SK-N-SH (cell line): Measurements from ENCODE around the gene SOCS4. TPM values are rescaled to one million over a fixed set of nuclear protein-coding genes. Genes with fewer than 3 reads are reported as not detected.

Source experiments
- CTCF ChIA-PET: fragments of 300-600, 350-600 bp; formaldehyde crosslinking; extraction: SDS; loops from one replicate; lab custom pipeline; 2021; lab: Yijun Ruan, JAX
- POLR2A ChIA-PET: fragments of 350-600 bp; sonication (Branson Sonifier 250); formaldehyde crosslinking; extraction: SDS; loops from one replicate; lab custom pipeline; 2020; ENCODE audit warnings: antibody characterized with exemption, inconsistent platforms; lab: Yijun Ruan, JAX
- DNase-seq: peaks from one replicate; pipeline ENCODE4 v3.0.0; 2012
- H2AFZ ChIP-seq: fragments of 200-600 bp; sonication (generic); 2 replicates; pipeline ENCODE4 v1.8.1; 2016; ENCODE audit warnings: antibody characterized with exemption, mild to moderate bottlenecking, low read depth
- H3F3A ChIP-seq: fragments of 200-600 bp; sonication (generic); replicated peaks from 2 replicates; pipeline ENCODE3; 2016; ENCODE audit warnings: antibody characterized with exemption, mild to moderate bottlenecking; ENCODE audit not compliant: insufficient read depth
- H3K27ac ChIP-seq, 2 experiments: fragments of 200-500 bp in 1 of 2; fragments of 200-600 bp in 1 of 2; sonication (Bioruptor generic) in 1 of 2; sonication (generic), shearing (Covaris generic) in 1 of 2; 2 replicates each; pipeline versions ENCODE4 v1.5.1 to v1.6.1; 2014 to 2016; ENCODE audit warnings: low read depth in 2 of 2, inconsistent platforms in 1 of 2, low read length in 1 of 2, mild to moderate bottlenecking in 1 of 2, mixed read lengths in 1 of 2
- H3K27me3 ChIP-seq: fragments of 200-600 bp; sonication (generic), shearing (Covaris generic); 2 replicates; pipeline ENCODE4 v1.6.1; 2016; ENCODE audit warnings: mixed run types; ENCODE audit not compliant: insufficient read depth
- H3K36me3 ChIP-seq, 2 experiments: fragments of 200-500 bp in 1 of 2; fragments of 200-600 bp in 1 of 2; sonication (Bioruptor generic) in 1 of 2; sonication (generic) in 1 of 2; replicated peaks in 1 of 2; 2 replicates each; pipeline versions ENCODE3 to v1.5.1; 2014 to 2016; ENCODE audit warnings: low read length in 1 of 2, mild to moderate bottlenecking in 1 of 2; ENCODE audit not compliant: insufficient read depth in 2 of 2, control insufficient read depth in 1 of 2
- H3K4me1 ChIP-seq, 2 experiments: fragments of 200-500 bp in 1 of 2; fragments of 200-600 bp in 1 of 2; sonication (Bioruptor generic) in 1 of 2; sonication (generic), shearing (Covaris generic) in 1 of 2; 2 replicates each; pipeline versions ENCODE4 v1.5.1 to v1.6.1; 2014 to 2016; ENCODE audit warnings: low read depth in 1 of 2, low read length in 1 of 2, mixed run types in 1 of 2; ENCODE audit not compliant: insufficient read depth in 2 of 2, control insufficient read depth in 1 of 2
- H3K4me2 ChIP-seq: fragments of 200-600 bp; sonication (generic), shearing (Covaris generic); 2 replicates; pipeline ENCODE4 v1.6.1; 2017; ENCODE audit warnings: mixed run types
- H3K4me3 ChIP-seq, 2 experiments: fragments of 200-500 bp in 1 of 2; fragments of 200-600 bp in 1 of 2; sonication (Bioruptor generic) in 1 of 2; sonication (generic), shearing (Covaris generic) in 1 of 2; 2 replicates each; pipeline versions ENCODE4 v1.5.1 to v1.8.1; 2014 to 2016; ENCODE audit warnings: low read depth in 2 of 2, inconsistent platforms in 1 of 2, low read length in 1 of 2, mild to moderate bottlenecking in 1 of 2, mixed read lengths in 1 of 2, moderate library complexity in 1 of 2
- H3K79me2 ChIP-seq: fragments of 200-600 bp; sonication (generic); 2 replicates; pipeline ENCODE4 v1.8.1; 2017; ENCODE audit warnings: mild to moderate bottlenecking; ENCODE audit not compliant: insufficient read depth
- H3K9ac ChIP-seq: fragments of 200-600 bp; sonication (generic); 2 replicates; pipeline ENCODE4 v1.6.1; 2017; ENCODE audit warnings: mixed run types
- H3K9me2 ChIP-seq: fragments of 200-600 bp; sonication (generic); 2 replicates; pipeline ENCODE4 v1.6.1; 2017; ENCODE audit warnings: mixed run types
- H3K9me3 ChIP-seq: fragments of 200-600 bp; sonication (generic); 2 replicates; pipeline ENCODE4 v1.6.1; 2017; ENCODE audit warnings: mixed run types, mild to moderate bottlenecking, moderate library complexity
- H4K20me1 ChIP-seq: fragments of 200-600 bp; sonication (generic); 2 replicates; pipeline ENCODE4 v1.6.1; 2017; ENCODE audit warnings: mild to moderate bottlenecking, mixed run types; ENCODE audit not compliant: insufficient read depth
- CHD2 ChIP-seq: fragments of 150-350 bp; IDR thresholded peaks from 2 replicates; pipeline ENCODE4 v1.6.1; 2018; ENCODE audit warnings: low read length; ENCODE audit not compliant: partially characterized antibody
- ELF1 ChIP-seq: IDR thresholded peaks from 2 replicates; pipeline ENCODE4 v1.4.0; 2012
- EZH2phosphoT487 ChIP-seq: fragments of 200-600 bp; sonication (generic); IDR thresholded peaks from 2 replicates; pipeline ENCODE4 v1.6.1; 2017; ENCODE audit warnings: low read depth, mixed run types, mild to moderate bottlenecking, antibody characterized with exemption, moderate library complexity, borderline replicate concordance
- FOSL2 ChIP-seq: IDR thresholded peaks from 2 replicates; pipeline ENCODE4 v1.4.0; 2012; ENCODE audit warnings: low read depth, mild to moderate bottlenecking, moderate library complexity, borderline replicate concordance
- FOXM1 ChIP-seq: IDR thresholded peaks from 2 replicates; pipeline ENCODE4 v1.4.0; 2012; ENCODE audit warnings: low read depth, mild to moderate bottlenecking
- JUND ChIP-seq: IDR thresholded peaks from 2 replicates; pipeline ENCODE4 v1.4.0; 2012
- MEF2A ChIP-seq: IDR thresholded peaks from 2 replicates; pipeline ENCODE4 v1.4.0; 2012; ENCODE audit warnings: low read depth, borderline replicate concordance
- MXI1 ChIP-seq: IDR thresholded peaks from 2 replicates; pipeline ENCODE4 v1.6.1; 2012; ENCODE audit warnings: mild to moderate bottlenecking, low read depth, low read length, improper control_type of control experiment
- POLR2AphosphoS5 ChIP-seq: IDR thresholded peaks from 2 replicates; pipeline ENCODE4 v1.6.1; 2012; ENCODE audit warnings: low read depth, low read length
- SIN3A ChIP-seq: IDR thresholded peaks from 2 replicates; pipeline ENCODE4 v1.6.1; 2012; ENCODE audit warnings: low read depth, mild to moderate bottlenecking, low read length, moderate library complexity, borderline replicate concordance
- SMC3 ChIP-seq: IDR thresholded peaks from 2 replicates; pipeline ENCODE4 v1.6.1; 2012; ENCODE audit warnings: low read depth, low read length, improper control_type of control experiment
- TAF1 ChIP-seq: IDR thresholded peaks from 2 replicates; pipeline ENCODE4 v1.6.1; 2012; ENCODE audit warnings: low read depth, mild to moderate bottlenecking, low read length, moderate library complexity, borderline replicate concordance
- TEAD4 ChIP-seq: IDR thresholded peaks from 2 replicates; pipeline ENCODE4 v1.4.0; 2012; ENCODE audit warnings: mild to moderate bottlenecking, borderline replicate concordance; ENCODE audit not compliant: insufficient read depth
- WGBS: methylation state at CpG from one replicate; pipeline ENCODE4 v1.1.6; 2017; ENCODE audit warnings: low lambda C conversion rate; 5-methylcytosine and 5-hydroxymethylcytosine counted together
- polyA plus RNA-seq, 3 experiments: library from polyadenylated mRNA; depleted of rRNA; stranded (reverse); fragments of >200 nt; gene quantifications; 2 replicates each; pipeline ENCODE4 v1.2.3, GENCODE V29; 2012
- TF ChIP-seq, protein P1 (sequence below): IDR thresholded peaks from 2 replicates; pipeline ENCODE4 v1.4.0; 2012; ENCODE audit warnings: low read depth
- TF ChIP-seq, protein P2 (sequence below): IDR thresholded peaks from 2 replicates; pipeline ENCODE4 v1.6.1; 2012; ENCODE audit warnings: mild to moderate bottlenecking, low read depth, low read length, moderate library complexity
- TF ChIP-seq, protein P3 (sequence below): fragments of 150-350 bp; IDR thresholded peaks from 2 replicates; pipeline ENCODE4 v1.6.1; 2016; ENCODE audit warnings: mild to moderate bottlenecking, low read depth, low read length

Gene SOCS4
- polyA plus RNA-seq, 1 of the 3 experiments (the other 2 are of a cell fraction) = 2.2 TPM

DNA sequence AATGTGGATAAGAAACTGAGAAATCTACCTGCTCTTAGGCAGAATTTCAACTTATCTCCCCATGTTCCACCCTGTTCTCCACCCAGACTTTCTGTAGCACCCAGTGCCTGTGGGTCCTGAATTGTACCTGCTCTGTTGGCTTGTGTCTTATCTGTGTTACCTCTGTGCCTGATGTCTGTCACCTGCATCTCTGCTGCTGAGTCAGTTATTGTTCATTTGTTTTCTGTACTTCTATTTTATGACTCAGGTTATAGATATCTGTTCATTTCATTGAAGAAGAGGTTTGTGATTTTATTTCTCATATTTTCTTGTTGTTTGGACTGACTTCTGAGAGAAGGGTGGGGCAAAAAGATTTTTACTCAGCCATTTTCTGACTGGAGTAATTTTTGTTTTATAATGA is 11.7 kb downstream of the SOCS4 start (continued):
- TF ChIP-seq TEAD4 = no peak
- TF ChIP-seq CHD2 = no peak
- no peak for TF ChIP-seq SIN3A
- TF ChIP-seq FOXM1 = no peak
- TF ChIP-seq TAF1 = no peak
- TF ChIP-seq POLR2AphosphoS5 = no peak
- TF ChIP-seq SMC3 = no peak
- no peak for TF ChIP-seq MEF2A
- TF ChIP-seq, protein P1, sequence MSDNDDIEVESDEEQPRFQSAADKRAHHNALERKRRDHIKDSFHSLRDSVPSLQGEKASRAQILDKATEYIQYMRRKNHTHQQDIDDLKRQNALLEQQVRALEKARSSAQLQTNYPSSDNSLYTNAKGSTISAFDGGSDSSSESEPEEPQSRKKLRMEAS = no peak
- TF ChIP-seq, protein P2, sequence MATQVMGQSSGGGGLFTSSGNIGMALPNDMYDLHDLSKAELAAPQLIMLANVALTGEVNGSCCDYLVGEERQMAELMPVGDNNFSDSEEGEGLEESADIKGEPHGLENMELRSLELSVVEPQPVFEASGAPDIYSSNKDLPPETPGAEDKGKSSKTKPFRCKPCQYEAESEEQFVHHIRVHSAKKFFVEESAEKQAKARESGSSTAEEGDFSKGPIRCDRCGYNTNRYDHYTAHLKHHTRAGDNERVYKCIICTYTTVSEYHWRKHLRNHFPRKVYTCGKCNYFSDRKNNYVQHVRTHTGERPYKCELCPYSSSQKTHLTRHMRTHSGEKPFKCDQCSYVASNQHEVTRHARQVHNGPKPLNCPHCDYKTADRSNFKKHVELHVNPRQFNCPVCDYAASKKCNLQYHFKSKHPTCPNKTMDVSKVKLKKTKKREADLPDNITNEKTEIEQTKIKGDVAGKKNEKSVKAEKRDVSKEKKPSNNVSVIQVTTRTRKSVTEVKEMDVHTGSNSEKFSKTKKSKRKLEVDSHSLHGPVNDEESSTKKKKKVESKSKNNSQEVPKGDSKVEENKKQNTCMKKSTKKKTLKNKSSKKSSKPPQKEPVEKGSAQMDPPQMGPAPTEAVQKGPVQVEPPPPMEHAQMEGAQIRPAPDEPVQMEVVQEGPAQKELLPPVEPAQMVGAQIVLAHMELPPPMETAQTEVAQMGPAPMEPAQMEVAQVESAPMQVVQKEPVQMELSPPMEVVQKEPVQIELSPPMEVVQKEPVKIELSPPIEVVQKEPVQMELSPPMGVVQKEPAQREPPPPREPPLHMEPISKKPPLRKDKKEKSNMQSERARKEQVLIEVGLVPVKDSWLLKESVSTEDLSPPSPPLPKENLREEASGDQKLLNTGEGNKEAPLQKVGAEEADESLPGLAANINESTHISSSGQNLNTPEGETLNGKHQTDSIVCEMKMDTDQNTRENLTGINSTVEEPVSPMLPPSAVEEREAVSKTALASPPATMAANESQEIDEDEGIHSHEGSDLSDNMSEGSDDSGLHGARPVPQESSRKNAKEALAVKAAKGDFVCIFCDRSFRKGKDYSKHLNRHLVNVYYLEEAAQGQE = no peak

DNA sequence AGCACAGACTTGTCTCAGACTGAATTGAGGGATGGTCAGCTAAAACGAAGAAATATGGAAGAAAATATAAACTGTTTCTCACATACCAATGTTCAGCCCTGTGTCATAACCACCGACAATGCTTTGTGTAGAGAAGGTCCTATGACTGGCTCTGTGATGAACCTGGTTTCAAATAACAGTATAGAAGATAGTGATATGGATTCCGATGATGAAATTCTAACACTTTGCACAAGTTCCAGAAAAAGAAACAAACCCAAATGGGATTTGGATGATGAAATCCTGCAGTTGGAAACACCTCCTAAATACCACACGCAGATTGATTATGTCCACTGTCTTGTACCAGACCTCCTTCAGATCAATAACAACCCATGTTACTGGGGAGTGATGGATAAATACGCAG is 16.5 kb downstream of the SOCS4 start:
- Histone ChIP-seq H2AFZ (no peak overlapping the region), H4K20me1 (no peaks in the 10 kb centered on the region), H3K4me3 (no peak overlapping the region), H3K79me2 (peaks cover 30% of the 10 kb centered on the region), H3K27me3 (no peaks in the 10 kb centered on the region), H3K27ac (no peak overlapping the region), H3K36me3 (peaks cover 38 to 42% of the 10 kb centered on the region in 2 experiments), H3K9me2 (no peaks in the 10 kb centered on the region), H3K4me2 (no peak overlapping the region), H3K4me1 (no peaks in the 10 kb centered on the region; a peak in 2 of 4 replicates), H3K9ac (no peak overlapping the region), H3K9me3 (no peaks in the 10 kb centered on the region), H3F3A (peaks cover 13% of the 10 kb centered on the region)
- no peak for TF ChIP-seq JUND
- TF ChIP-seq POLR2AphosphoS5 = no peak
- no peak for TF ChIP-seq ELF1
- no peak for TF ChIP-seq EZH2phosphoT487
- TF ChIP-seq, protein P3, sequence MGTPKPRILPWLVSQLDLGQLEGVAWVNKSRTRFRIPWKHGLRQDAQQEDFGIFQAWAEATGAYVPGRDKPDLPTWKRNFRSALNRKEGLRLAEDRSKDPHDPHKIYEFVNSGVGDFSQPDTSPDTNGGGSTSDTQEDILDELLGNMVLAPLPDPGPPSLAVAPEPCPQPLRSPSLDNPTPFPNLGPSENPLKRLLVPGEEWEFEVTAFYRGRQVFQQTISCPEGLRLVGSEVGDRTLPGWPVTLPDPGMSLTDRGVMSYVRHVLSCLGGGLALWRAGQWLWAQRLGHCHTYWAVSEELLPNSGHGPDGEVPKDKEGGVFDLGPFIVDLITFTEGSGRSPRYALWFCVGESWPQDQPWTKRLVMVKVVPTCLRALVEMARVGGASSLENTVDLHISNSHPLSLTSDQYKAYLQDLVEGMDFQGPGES = no peak
- TF ChIP-seq SMC3 = no peak
- no peak for TF ChIP-seq FOSL2
- no peak for TF ChIP-seq MXI1
- TF ChIP-seq SIN3A = no peak
- DNase-seq = no peak
- ChIA-PET POLR2A (no interaction called here), CTCF (no interaction called here)
- 85% methylated on average over 5 of the region's 5 CpGs for WGBS
